GM10266 (cell line): Measurements from ENCODE around the gene RD3L.
A peak's percentile ranks its signal among the peaks of the same experiment; 100 is the strongest.

Experiments used
- DNase-seq: peaks from one replicate; pipeline ENCODE4 v3.0.0; 2012; ENCODE audit errors: extremely low spot score
- TF ChIP-seq, protein P1 (sequence below): IDR thresholded peaks from 2 replicates; pipeline ENCODE4 v1.5.1; 2012; ENCODE audit warnings: mild to moderate bottlenecking, low read depth; ENCODE audit not compliant: control insufficient read depth, insufficient read depth; ENCODE audit errors: missing control alignments

The RD3L gene

GRCh38 chr14:103910984-103911383, 31.3 kb downstream of the RD3L start:
- DNase-seq = no peak
- TF ChIP-seq, protein P1, sequence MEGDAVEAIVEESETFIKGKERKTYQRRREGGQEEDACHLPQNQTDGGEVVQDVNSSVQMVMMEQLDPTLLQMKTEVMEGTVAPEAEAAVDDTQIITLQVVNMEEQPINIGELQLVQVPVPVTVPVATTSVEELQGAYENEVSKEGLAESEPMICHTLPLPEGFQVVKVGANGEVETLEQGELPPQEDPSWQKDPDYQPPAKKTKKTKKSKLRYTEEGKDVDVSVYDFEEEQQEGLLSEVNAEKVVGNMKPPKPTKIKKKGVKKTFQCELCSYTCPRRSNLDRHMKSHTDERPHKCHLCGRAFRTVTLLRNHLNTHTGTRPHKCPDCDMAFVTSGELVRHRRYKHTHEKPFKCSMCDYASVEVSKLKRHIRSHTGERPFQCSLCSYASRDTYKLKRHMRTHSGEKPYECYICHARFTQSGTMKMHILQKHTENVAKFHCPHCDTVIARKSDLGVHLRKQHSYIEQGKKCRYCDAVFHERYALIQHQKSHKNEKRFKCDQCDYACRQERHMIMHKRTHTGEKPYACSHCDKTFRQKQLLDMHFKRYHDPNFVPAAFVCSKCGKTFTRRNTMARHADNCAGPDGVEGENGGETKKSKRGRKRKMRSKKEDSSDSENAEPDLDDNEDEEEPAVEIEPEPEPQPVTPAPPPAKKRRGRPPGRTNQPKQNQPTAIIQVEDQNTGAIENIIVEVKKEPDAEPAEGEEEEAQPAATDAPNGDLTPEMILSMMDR = no peak

GRCh38 chr14:103910262-103910935, 31.9 kb downstream of the RD3L start:
- TF ChIP-seq, protein P1 = peak; percentile 74
- peak; percentile 78 for DNase-seq

DNA sequence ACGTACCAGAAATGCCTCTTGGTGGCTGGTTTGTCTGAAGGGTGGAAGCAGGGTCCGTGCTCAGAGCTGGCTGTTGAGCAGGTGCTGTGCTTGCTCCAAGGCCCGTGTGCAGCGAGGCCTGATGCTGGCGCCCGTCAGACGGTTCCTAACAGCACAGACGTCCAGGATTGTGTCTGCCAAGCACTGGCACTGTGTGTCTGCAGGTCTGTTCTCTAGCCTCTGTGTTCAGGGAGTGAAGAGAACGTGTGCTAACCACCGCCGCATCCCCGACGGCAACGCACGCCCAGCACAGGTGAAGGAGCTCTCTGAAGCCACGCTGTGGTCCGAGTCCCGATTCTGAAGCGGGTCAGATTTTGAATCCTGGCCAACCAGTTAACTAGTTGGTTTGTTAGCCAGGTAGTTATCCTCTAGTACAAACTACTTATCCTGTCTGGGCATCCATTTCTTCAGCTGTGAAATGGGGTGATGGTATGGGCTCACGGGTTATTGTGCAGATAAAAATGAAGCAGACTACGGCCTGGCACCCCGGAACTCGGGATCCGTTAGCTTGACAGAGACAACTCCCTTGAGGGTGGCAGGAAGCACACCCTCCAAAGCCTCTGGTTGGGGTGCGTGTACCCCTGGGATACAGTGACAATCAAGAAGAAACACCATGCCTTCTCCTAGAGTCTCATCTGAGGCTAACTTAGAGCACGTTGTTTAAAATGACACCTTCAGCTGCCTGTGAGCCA, 32.6 kb downstream of the RD3L start:
- TF ChIP-seq, protein P1 = no peak

GRCh38 chr14:103908580-103908979, 33.7 kb downstream of the RD3L start:
- no peak for DNase-seq
- TF ChIP-seq, protein P1 = no peak

More for the DNA sequence above, 32.6 kb downstream of the RD3L start:
- DNase-seq = no peak

DNA sequence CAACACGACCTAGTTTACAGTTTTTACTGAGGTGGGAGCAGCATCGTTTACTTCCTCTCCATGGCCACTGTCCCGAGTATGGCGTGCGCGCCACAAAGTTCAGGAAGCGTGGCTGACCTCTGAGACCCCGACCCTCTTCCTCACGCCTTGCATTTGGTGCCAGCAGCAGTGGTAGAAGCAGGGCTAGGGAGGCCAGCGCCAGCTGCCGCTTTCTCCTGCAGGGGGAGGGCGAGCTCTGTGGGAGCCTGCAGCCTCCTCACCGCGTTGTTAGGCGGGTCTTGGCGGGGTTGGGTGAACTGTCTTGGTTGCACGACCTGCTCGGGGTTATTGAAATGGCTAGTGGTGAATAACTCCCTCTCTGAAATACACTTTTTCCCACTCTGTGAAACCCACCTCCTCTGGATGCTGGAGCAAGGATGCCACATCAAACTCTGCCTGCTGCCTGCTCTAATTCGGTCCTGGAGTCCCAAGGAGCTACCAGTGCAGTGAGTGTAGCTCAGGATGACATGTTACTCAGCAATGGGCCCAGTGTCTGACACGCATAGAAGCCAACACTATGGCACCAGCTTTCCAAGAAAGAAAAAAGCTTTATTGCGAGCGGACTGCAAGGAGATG, 36.4 kb downstream of the RD3L start:
- DNase-seq = no peak
- TF ChIP-seq, protein P1 = no peak

DNA sequence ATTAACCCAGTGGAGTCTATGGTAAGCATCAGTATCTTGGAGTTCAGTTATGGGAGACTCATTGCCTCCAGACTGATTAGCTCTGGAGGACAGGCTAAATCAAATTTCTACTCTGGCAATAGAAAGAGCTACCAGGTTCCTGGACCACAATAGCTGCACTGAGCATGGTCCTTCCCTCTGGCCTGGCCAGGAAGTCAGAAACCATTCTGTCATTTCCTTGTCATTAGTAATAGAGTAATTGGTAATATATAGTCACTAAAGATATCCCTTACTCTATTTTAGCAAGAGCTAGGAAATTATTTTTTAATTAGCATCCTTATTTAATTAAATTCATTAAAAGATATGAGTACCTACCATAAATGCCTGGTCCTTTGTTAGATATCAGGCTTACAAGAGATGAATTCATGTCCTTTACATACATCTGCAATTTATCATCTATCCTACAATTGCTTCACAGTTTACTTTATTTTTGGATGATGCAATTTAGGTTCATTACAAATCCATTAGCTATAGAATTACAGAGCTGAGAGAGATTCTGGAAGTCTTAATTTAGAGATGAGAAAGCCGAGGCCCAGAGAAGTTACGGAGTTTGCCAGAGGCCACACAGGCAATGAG, 37.7 kb downstream of the RD3L start:
- DNase-seq = no peak
- TF ChIP-seq, protein P1 = no peak
